Measurements from ENCODE around the gene NRCAM. TPM values are rescaled to one million over a fixed set of nuclear protein-coding genes. Genes with fewer than 3 reads are reported as not detected.

Gene NRCAM
- total RNA-seq, 1 experiment from 2014 or later = 1.1 TPM

- DNase-seq (ENCODE audit: unreplicated experiment) = no peak
- ChIA-PET POLR2A (no interaction called here), CTCF (interaction anchor here (0.9 to 4.3 kb wide), 2 partner anchors 9 to 23 kb away, joined by 3 to 33 read pairs; no protein-coding TSS in a partner anchor)
- Mint-ChIP-seq H3K9me3 (ENCODE audit: unreplicated experiment) (no peaks in the 10 kb centered on the region), H3K27me3 (ENCODE audit: insufficient read depth, unreplicated experiment) (no peaks in the 10 kb centered on the region), H3K4me3 (ENCODE audit: unreplicated experiment) (no peak overlapping the region), H3K36me3 (ENCODE audit: insufficient read depth, unreplicated experiment) (no peaks in the 10 kb centered on the region), H3K27ac (ENCODE audit: low read depth, unreplicated experiment) (no peak overlapping the region), H3K4me1 (ENCODE audit: insufficient read depth, unreplicated experiment) (peaks cover 6% of the 10 kb centered on the region)
- TF ChIP-seq CTCF (IDR thresholded peaks at IDR 0.05; ENCODE audit: unreplicated experiment) = no peak
- intact Hi-C loops (cut with micrococcal nuclease) = no loop called here
- no TSS peak for BruUV-seq (replicated peaks)
These were observed 319.2 kb downstream of the NRCAM start for GRCh38 chr7:108137040-108137439.

GRCh38 chr7:108136191-108136688 lies 320.0 kb downstream of the NRCAM start:
- TF ChIP-seq CTCF (IDR thresholded peaks at IDR 0.05; ENCODE audit: unreplicated experiment) = no peak
- H3K9me3 Mint-ChIP-seq (ENCODE audit: unreplicated experiment) = no peaks in the 10 kb centered on the region

GRCh38 chr7:108135446-108136190 lies 320.6 kb downstream of the NRCAM start:
- intact Hi-C loops (cut with micrococcal nuclease) = no loop called here
- H3K27me3 Mint-ChIP-seq (ENCODE audit: insufficient read depth, unreplicated experiment) = no peaks in the 10 kb centered on the region
- H3K27ac Mint-ChIP-seq (ENCODE audit: low read depth, unreplicated experiment) = no peak overlapping the region
- H3K36me3 Mint-ChIP-seq (ENCODE audit: insufficient read depth, unreplicated experiment) = no peaks in the 10 kb centered on the region
- ChIA-PET CTCF (interaction anchor here (0.5 to 4.3 kb wide), 5 partner anchors 10 to 194 kb away, joined by 3 to 33 read pairs (median 3); no protein-coding TSS in a partner anchor), POLR2A (no interaction called here)
- TF ChIP-seq CTCF (IDR thresholded peaks at IDR 0.05; ENCODE audit: unreplicated experiment) = no peak
- H3K9me3 Mint-ChIP-seq (ENCODE audit: unreplicated experiment) = no peaks in the 10 kb centered on the region
- no peak for DNase-seq (ENCODE audit: unreplicated experiment)
- BruUV-seq (replicated peaks) = no TSS peak
- no peak overlapping the region for H3K4me3 Mint-ChIP-seq (ENCODE audit: unreplicated experiment)
- peaks cover 6% of the 10 kb centered on the region for H3K4me1 Mint-ChIP-seq (ENCODE audit: insufficient read depth, unreplicated experiment)

More at GRCh38 chr7:108136191-108136688, 320.0 kb downstream of the NRCAM start:
- H3K27me3 Mint-ChIP-seq (ENCODE audit: insufficient read depth, unreplicated experiment) = no peaks in the 10 kb centered on the region
- no peak overlapping the region for H3K27ac Mint-ChIP-seq (ENCODE audit: low read depth, unreplicated experiment)
- DNase-seq (ENCODE audit: unreplicated experiment) = no peak
- ChIA-PET CTCF (interaction anchor here (0.6 to 4.3 kb wide), 6 partner anchors 9 to 1475 kb away, joined by 3 to 33 read pairs (median 4); no protein-coding TSS in a partner anchor), POLR2A (no interaction called here)
- no TSS peak for BruUV-seq (replicated peaks)
- H3K4me3 Mint-ChIP-seq (ENCODE audit: unreplicated experiment) = no peak overlapping the region
- H3K36me3 Mint-ChIP-seq (ENCODE audit: insufficient read depth, unreplicated experiment) = no peaks in the 10 kb centered on the region
- peaks cover 6% of the 10 kb centered on the region for H3K4me1 Mint-ChIP-seq (ENCODE audit: insufficient read depth, unreplicated experiment)
- intact Hi-C loops (cut with micrococcal nuclease) = no loop called here

GRCh38 chr7:108134486-108134885 lies 321.8 kb downstream of the NRCAM start:
- TF ChIP-seq CTCF (IDR thresholded peaks at IDR 0.05; ENCODE audit: unreplicated experiment) = no peak
- POLR2A ChIA-PET = no interaction called here
- no TSS peak for BruUV-seq (replicated peaks)

More at GRCh38 chr7:108134486-108134885, 321.8 kb downstream of the NRCAM start:
- H3K36me3 Mint-ChIP-seq (ENCODE audit: insufficient read depth, unreplicated experiment) = no peaks in the 10 kb centered on the region
- intact Hi-C loops (cut with micrococcal nuclease) = no loop called here
- no peaks in the 10 kb centered on the region for H3K27me3 Mint-ChIP-seq (ENCODE audit: insufficient read depth, unreplicated experiment)
- DNase-seq (ENCODE audit: unreplicated experiment) = no peak
- H3K4me3 Mint-ChIP-seq (ENCODE audit: unreplicated experiment) = no peak overlapping the region
- no peak overlapping the region for H3K27ac Mint-ChIP-seq (ENCODE audit: low read depth, unreplicated experiment)
- peaks cover 6% of the 10 kb centered on the region for H3K4me1 Mint-ChIP-seq (ENCODE audit: insufficient read depth, unreplicated experiment)
- no peaks in the 10 kb centered on the region for H3K9me3 Mint-ChIP-seq (ENCODE audit: unreplicated experiment)
- CTCF ChIA-PET = interaction anchor here (1.3 to 4.3 kb wide), 2 partner anchors 9 to 11 kb away, joined by 4 to 33 read pairs; no protein-coding TSS in a partner anchor

All from MCF 10A (cell line).